NCI-H1694 treated with DMSO at 0.1 percent for 48 hours (cell line): ENCODE results near the gene APBA1.

ENCODE experiments used
- DNase-seq: peaks from one replicate; lab custom pipeline; 2025; lab: John Stamatoyannopoulos, UW

The APBA1 gene

DNA sequence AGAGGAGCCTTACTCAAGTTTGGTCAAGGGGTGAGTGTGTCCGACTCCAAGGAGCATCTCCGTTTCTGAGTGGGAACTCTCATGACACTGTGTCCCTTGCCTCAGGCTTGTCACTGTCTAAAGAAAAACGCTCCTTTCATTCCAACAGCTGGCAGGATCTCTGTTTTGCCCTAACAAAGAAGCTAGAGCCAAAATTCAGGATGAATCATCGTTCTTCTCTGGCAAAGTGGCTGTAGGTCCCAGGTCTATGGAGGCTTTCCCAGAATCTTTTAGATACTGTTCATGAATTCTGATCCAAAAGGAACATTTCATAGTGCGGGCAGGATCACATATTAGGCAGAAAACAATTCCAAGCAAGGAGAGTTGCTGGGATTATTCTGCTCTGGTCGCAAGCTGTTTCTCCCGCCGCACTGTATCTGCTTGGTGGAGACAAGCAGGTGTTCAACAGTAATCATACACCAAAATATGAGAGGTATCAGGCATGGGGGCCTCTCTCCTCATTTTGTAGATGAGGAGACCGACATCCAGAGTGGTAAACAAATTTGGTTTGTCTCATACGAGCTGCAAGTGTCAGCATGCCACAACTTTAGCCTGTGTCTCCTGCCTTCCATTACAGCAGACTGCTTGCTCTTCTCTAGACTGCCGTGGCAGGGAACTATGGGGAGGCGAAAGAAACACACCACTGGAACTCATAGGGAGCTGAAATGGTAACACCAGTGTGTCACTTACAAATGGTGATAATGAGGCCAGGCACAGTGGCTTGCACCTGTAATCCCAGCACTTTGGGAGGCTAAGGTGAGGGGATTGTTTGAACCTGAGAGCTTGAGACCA is 274.6 kb downstream of the APBA1 start:
- peak; percentile 62 for DNase-seq

DNA sequence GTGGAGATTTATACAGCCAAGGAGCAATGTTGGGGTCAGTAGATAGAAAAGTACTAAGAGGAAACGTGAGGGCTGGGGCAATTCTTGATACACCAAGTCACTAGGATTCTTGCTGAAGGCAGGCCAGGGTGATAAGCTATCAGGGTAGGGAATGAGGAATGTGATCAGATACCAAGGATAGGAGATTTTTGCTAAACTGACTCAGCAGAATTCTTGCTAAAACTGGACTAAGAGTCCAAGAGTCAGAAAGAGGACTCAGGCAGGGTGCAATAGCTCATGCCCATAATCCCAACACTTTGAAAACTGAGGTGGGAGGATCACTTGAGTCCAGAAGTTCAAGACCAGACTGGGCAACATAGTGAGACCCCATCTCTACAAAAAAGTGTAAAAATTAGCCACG is 275.4 kb downstream of the APBA1 start:
- no peak for DNase-seq

DNA sequence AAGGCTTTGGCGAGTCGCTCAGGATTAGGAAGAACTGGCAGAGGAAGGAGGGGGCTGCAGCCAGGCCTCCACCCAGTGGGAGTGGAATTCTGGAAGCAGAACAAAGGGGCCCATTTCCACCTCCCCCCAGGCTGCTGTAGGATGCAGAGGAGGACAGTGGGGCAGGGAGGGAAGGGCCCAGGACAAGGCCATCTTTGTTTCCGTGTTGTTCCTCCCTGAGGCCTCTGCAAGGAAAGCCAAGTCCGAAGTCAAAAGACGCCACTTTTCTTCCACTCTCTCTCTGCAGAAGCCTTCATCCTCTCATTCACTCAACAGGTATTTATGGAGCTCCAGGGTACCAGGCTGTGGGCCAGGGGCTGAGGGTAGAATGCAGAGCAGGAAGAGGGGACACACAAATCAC is 276.5 kb downstream of the APBA1 start:
- DNase-seq = no peak

DNA sequence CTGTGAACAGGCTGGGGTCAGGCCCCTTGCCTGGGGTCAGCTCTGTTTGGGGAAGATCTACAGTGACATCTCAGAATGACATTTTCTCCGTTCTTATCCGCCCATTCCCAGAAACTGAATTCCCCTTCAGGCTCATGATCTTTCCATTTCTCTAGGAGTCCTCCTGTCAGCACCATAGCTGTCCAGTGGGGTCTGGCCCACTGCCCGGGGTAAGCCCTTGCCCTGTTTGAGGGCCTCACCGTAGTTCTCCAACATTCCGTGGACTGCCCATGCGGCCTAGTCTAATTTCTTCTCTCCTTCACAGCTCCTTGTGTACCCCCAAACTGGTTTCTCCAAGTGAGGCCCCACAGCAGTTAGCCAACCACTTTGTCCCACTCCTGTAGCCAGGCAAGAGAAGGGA is 278.7 kb downstream of the APBA1 start:
- DNase-seq = no peak

DNA sequence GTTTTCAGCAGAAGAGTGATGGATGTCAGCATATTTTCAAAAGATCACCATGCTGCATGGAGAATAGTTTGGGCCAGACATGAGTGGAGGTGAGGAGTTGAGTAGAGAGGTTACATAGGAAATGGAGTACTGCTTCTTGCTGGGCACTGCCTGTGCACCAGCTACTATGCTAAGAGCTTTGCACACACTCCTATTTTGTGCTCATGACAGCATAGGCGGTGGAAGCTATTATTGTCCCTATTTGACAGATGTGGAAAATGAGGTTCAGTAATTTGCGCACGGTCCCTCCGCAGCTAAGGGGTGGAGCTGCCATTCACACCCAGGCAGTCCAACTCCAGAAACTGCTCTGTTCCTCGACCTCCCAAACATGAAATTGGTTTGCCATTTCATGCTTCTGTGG is 279.3 kb downstream of the APBA1 start:
- no peak for DNase-seq

DNA sequence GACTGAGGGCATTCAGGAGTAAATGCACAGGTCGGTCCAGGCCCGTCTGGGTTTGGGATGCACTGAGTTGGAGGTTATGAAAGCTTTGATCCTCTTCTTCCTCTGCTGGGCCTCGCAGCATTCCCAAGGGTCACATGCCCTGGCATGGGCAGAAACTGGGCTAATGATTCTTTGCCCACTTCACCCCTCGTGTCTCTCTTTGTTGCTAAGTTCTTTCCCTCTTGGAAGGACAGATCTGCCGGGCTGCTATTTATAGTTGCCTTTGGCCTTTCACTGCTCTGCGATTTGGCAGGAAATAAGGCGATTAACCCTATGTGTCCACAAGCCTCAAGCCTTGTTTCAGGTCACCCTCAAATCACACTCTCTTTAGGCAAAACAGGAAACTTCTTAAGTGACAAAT is 280.2 kb downstream of the APBA1 start:
- DNase-seq = no peak

DNA sequence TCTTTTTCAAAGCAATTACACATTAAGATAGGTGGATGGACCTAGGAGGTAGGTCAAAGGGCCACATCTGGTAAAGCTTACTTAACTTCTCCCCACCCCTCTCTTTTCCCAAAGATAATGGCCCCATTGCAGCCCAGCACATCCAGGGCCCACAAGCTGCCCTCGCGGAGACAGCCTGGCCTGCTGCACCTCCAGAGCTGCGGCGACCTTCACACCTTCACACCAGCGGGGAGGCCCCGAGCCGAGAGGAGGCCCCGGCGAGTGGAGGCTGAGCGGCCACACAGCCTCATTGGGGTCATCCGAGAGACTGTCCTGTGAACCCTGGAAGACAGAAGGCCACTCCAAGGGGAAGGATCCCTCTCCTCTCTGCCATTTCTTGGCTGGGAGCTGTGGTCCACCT is 280.7 kb downstream of the APBA1 start:
- DNase-seq = no peak

DNA sequence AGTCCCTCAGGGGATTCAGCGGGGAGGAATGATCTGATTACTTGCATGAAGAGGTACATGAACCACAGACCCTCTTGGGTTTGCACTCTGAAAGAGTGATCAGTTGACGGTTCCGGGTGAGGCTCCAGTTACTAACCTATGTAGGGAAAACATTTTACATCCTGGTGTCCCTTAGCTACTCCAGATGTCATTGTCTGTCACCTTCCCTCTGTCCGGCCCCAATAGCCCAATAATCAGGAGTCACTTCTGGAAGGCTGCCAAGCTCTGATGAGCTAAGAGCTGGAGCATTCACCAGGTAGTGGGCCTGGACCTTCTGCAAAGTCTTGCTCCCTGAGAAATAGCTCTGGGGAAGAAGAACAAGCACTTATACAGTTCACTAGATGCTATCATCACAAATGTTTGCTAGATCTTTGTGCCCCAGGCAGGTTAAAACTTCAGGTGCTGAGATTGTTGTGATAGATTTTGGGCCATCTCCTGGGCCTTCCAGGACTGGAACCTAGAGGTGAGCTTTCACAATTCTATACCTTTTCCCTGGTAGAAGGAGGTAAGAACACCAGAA is 282.7 kb downstream of the APBA1 start:
- no peak for DNase-seq

DNA sequence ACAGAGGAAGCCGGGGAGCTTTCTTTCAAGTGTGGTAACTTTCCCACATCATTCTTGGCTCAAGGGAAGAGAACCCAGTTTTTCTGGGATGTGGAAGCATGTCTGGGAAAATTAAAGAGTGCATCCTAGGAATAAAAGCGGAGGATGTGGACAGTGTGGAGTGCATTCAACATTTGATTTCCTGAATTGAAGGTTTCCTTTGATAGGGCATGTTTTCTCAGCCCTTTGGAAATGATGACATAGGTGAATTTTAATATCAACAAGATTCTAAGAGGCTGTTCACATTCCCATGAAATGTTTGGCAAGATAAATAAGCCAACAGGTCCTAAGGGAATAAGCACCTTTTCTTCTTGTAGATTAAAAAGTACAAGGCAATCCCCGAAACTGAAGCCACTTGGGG is 283.6 kb downstream of the APBA1 start:
- no peak for DNase-seq

DNA sequence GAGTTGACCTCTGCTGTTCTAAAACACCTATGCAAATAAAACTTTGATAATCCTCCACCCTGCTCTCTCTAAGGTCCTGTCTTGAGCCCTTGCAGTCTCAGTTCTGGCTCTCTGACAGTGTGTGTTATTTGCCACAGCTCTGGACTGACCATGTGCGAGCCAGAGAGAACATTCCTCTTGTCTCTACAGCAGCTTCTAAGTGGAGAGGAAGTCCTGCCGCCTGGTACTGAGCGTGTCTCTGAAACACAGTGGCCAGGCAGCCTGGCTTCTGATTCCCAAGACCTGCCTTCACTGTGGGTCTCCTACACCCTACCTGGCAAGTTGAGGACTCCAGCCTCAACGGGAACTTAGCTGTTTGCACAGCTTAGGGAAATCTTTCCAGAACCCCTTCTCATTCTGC is 285.5 kb downstream of the APBA1 start:
- no peak for DNase-seq

DNA sequence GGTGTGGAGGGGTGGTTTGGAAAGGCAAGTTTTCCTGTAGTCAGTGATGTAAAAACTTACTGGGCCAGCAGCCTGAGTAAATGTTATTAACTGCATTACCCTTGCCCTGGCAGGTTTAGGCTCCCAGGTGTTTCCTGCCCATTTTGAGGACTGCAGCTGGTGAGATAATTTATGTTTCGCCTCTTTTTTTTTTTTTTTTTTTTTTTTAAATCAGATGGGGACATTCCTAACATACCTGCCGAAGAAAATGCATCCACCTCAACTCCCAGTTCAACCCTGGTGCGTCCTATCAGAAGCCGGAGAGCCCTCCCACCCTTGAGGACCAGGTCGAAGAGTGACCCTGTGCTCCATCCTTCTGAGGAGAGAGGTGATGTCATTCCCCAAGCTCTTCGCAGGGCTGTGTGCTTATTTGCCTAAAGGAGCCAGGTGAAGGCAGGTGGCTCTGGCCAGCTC is 286.6 kb downstream of the APBA1 start:
- no peak for DNase-seq

DNA sequence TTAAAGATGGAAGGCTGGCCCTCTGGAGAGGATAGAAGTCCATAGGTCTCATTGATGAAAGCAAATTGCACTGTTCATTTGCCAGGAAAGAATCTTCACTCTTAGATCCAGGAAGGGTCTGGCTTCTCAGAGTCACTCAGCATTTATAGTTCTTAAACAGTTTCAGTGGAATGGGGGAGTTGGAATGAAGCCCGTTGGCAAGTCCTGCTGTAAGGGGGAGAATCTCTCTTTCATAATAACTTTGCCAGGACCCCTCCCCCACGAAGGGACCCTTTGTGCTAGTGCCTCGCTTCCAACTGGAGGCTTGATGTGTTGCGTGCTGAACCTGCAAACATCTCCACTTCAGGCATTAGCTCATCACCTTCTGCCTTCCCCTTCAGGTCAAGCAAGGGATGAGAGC is 290.0 kb downstream of the APBA1 start:
- DNase-seq = no peak

DNA sequence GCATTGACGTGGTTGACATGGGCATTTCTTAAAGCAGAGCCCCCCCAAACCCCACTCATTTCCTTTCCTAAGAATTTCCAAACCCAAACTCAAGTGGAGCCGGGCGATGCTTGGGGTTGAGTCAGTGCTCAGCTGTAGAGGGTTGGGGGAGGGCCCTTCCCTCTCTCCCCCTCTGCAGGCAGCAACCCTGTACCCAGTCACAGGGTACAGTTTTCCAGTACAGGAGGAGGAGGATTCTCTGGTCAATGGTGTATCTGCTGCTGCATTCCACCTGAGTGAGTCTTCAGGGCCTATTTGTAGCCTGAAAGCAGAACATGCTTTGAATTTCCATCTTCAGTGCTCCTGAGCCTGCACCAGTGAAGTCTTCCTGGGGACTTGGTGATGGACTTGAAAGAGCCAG is 291.4 kb downstream of the APBA1 start:
- DNase-seq = no peak

DNA sequence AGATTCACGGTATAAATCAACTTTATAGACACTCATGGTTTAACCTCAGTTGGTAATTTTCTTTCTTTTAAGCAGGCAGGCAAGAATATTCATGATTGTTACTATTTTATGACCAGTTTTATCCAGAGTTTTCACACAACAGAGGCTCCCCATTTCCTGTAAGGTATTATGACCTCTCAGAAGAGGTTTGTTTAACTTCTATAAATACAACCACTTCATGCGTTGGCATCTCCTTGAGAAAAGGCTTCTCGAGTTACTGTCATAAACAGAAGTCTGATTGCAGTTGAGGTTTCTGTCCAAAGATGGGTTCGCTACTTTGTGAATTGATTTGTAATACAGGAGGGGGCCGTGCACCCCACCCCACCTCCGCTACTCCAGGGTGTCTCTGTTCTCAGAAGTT is 291.9 kb downstream of the APBA1 start:
- DNase-seq = no peak

DNA sequence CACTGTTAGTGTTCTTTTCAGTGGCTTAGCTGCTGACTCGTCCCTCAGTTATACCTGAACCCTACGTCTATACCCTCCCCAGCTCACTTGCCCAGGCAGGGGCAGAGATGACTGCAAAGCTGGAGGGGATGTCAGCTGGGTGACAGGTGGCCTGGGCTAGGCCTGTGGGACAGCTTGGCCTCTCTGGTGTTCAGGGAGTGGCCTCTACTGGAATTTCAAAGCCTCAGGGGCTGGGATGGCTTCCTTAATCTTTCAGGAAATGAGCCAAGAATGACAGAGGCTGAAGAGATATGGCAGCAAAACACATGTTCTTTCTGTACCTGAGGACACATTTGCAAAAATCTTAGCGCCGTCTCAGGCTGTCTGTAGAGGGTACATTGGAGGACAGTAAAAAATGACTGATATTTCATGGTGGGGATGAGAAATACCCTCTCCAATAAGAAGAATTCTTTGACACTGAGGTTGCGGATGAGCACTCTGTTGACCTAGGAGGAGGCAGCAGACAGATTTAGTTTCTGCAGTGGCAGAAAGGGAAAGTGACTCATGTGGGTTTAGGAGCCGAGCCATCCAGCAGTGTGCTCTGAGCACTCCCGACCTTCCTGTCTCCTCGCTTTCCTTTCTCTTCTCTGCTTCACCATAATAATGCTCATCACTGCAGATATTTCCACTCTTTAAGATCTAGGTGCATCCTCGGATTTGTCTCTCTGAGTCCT is 292.7 kb downstream of the APBA1 start:
- no peak for DNase-seq

DNA sequence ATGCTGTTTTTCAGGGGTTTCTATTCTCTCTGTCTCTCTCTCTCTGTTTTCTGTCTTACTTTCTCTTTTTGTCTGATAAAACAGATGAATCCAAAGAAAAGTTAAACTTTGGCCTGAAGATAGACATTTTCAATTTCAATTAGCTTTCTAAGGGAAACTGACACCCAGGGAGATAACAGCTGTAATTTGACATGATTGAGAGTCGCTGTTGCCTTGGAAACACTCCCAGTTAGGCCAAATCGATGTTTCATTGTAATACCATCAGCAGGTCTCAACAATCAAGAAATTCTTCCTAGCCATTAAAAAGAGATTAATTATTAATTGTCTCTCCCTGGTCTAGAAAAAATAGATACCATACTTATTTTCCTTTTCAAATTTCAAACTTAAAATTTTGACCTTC is 294.2 kb downstream of the APBA1 start:
- no peak for DNase-seq
